ACHN (cell line): ENCODE results near the gene CPSF4.

ENCODE experiments used
- DNase-seq: peaks from one replicate; pipeline ENCODE4 v3.0.0-alpha.2; 2015
- in situ Hi-C: cut with HindIII; loops from 2 replicates; pipeline ENCODE4 v1.10.0; 2017; ENCODE audit warnings: low sequenced_read_pairs, low pct_ligation_motif_present, low pct_unique_long_range_greater_than_20kb

CPSF4 gene

GRCh38 chr7:99433158-99433557 is 5.6 kb upstream of the CPSF4 start:
- no peak for DNase-seq
- in situ Hi-C loops = no loop called here

DNA sequence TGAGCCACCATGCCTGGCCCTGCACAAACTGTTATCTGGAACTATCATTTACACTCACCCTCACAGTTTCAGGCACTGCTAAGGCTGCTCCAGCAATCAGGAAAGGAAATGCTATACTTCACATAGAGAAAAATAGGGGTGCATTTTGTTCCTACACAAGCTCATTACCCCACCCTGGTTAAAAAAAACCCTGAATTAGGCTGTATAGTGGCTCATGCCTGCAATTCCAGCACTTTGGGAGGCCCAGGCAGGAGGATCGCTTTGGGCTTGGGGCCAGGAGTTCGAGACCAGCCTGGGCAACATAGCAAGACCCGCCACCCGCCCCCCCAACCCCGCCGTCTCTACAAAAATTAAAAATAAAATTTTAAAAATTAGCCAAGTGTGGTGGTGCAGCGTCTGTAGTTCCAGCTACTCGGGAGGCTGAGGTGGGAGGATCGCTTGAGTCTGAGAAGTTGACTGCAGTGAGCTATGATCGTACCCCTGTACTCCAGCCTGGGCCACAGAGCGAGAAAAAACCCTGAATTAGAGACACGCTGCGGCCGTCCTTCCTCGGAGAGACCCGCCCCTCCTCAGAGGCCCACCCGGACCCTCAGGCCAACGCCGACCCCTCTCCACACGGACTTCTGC is 684 bp upstream of the CPSF4 start:
- in situ Hi-C loops = no loop called here
- DNase-seq = peak; percentile 24

GRCh38 chr7:99440195-99440594 is 1.5 kb downstream of the CPSF4 start:
- in situ Hi-C loops = no loop called here
- DNase-seq = no peak

- no peak for DNase-seq
- in situ Hi-C loops = no loop called here
Observed at GRCh38 chr7:99446096-99446495, 7.4 kb downstream of the CPSF4 start.

DNA sequence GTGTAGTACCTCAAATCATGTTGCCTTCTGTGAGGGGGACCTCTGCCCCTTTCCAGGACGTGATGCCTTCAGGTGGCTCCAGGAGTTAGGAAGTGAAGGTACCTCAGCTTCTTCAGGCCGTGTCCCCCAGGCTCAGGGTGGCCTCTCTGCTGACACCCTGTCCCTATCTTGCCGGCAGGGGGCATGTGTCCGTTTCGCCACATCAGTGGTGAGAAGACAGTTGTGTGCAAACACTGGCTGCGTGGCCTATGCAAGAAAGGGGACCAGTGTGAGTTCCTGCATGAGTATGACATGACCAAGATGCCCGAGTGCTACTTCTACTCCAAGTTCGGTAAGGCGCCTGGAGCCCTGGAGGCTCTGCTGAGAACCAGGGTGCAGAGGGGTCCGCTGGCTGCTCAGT is 9.2 kb downstream of the CPSF4 start:
- in situ Hi-C loops = no loop called here
- DNase-seq = no peak

DNA sequence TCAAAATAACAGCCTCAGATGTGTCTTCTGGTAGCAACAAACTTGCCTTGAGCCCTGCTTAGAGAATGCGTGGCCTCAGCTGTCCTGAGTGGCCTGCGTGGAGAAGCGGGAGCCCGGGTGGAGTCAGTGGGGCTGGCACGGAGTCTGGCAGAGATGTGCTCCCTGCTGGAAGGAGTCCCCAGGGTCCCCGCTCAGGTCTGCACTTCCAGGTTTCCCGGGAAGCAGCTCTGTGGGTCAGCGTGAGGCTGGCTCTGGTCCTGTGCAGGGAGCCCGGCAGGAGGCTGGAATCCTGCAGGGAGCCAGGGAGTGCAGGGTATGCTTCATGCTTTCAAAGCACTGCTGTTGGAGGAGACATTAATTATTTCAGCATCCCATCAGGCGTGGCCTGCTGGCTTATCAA is 10.1 kb downstream of the CPSF4 start:
- DNase-seq = no peak
- in situ Hi-C loops = no loop called here

DNA sequence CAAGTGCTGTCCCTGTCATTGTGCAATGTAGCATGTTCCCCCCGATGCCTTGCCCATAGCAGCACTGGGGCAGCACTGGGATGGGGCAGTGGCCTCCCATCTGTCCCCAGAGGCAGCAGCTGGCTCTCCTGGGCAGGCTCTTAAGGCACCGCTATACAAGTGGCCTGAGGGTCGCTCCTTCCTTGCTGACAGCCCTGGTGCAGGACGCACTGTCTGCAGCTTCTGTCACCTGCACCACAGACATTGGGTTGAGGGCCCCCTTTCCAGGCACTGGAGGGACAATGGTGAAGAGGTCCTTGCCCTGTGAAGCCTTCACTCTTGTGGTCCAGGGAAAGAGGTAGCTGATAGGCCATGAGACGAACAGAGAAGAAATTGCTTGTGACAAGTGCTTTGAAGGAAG is 10.6 kb downstream of the CPSF4 start:
- no peak for DNase-seq
- in situ Hi-C loops = no loop called here

- DNase-seq = no peak
Observed at GRCh38 chr7:99451936-99452335, 13.2 kb downstream of the CPSF4 start.

DNA sequence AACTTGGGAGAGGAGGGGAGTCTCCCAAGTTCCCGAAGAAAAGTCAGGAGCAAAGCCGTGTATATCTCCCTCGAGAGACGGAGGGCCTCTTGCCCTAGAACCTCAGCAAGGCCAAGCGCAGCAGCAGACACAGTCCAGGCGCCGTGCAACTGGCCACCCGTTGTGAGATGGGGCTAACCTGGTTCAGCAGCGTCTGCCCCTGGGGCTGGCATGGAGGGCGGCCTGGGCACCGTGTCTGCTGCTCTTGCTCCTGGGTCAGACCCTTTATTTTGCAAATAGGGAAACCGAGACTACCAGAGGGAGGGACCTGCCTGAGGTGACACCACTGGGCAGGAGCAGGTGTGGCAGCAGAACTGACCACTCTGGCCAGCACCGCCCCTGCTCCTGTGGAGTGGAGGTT is 13.8 kb downstream of the CPSF4 start:
- no peak for DNase-seq
- in situ Hi-C loops = no loop called here

More at GRCh38 chr7:99451936-99452335, 13.2 kb downstream of the CPSF4 start:
- in situ Hi-C loops = no loop called here

DNA sequence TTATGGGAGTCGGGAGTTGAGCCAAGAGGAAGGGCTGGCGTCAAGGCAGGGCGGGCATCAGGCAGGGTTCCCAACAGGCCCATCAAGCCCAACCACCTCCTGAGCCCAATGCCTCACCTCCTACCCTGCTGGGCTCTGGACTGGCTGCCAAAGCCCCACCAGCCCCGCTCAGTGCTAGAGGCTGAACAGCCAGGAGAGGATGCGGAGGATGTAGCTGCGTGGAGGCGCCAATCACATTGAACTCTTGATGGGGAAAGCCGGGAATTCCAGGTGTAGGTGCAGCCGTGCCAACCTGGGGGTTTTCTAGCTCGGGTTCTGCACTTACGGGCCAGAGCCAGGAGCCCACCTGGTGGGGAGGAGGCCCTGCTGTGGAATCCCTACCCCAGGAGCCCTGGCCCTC is 14.4 kb downstream of the CPSF4 start:
- in situ Hi-C loops = no loop called here
- DNase-seq = no peak

DNA sequence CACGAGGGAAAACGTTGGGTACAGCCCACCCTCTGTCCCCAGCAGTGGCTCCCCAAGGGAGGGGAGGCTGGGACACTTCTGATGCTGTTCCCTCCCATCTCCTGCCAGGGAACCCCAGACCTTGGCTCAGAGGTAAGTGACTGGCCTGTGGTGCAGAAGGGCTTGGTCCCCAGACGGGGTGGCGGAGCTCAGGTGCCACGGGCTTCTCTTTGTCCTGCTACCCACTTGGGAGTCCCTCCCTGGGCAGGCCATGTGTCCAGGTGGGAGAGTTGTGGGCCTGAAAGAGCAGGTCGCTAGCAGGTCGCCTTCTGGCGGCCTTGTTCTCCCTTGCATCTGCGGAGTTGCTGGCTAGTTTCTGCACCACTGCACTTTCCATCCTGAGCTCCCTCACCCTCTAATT is 17.1 kb downstream of the CPSF4 start:
- DNase-seq = no peak
- in situ Hi-C loops = no loop called here

GRCh38 chr7:99456288-99456687 is 17.5 kb downstream of the CPSF4 start:
- in situ Hi-C loops = no loop called here
- no peak for DNase-seq

GRCh38 chr7:99457050-99457649 is 18.4 kb downstream of the CPSF4 start:
- DNase-seq = no peak
- in situ Hi-C loops = no loop called here

DNA sequence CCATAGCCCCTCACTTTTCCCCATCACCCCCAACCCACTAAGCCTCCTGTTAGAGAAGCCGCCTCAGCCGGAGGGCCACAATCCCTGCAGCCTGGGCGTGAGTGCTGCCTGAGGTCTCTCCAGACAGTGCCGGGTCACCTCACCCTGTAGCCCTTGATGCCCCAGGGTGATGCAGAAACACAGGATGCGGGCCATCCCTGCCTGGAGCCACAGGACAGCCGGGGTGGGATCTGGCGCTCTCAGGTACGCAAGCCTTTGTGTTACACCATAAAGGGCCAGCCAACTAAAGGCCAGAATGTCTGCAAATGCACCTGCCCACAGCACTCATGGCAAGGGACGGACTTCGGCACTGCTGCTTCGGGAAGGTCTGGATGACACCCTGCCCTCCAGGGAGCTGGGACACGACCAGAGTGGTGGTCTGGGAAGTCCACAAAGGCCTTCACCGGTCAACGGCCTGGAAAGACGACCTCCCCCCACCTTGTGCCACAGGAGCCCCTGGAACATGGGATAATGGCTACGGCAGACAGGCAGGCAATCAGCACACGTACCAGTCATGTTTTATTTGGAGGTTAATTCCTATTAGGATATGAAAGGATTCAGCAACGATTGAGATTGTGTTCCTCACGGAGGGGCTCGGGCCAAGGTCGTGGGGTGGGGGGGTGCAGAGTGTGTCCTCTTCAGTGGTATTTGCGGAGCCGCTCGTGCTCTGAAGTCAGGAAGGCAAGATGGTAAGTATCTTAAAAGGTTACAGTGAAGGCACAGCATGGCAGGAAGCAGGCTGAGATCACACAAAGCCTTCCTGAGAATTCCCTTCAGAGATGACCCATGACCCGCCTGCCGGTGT is 19.1 kb downstream of the CPSF4 start:
- DNase-seq = no peak
- in situ Hi-C loops = no loop called here

GRCh38 chr7:99459087-99459486 is 20.3 kb downstream of the CPSF4 start:
- in situ Hi-C loops = no loop called here
- DNase-seq = peak; percentile 67

DNA sequence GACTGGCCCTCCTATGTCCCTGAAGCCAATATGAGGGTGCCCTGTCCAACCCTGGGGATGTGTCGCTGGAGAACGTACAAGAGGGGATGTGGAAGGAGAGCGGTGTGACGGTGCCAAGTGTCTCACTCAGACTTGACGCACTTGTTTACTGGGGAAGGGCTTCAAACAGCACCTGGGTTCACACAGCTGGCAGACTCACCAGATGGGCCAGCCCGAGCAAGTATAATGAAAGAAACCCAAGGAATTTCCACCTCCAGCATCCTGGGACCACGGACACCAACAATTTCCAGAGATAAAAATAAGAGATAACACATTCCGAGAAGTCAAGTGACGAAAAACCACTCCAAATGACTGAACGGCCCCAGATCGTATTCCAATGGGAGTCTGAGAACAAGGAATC is 21.9 kb downstream of the CPSF4 start:
- DNase-seq = no peak
- in situ Hi-C loops = no loop called here

DNA sequence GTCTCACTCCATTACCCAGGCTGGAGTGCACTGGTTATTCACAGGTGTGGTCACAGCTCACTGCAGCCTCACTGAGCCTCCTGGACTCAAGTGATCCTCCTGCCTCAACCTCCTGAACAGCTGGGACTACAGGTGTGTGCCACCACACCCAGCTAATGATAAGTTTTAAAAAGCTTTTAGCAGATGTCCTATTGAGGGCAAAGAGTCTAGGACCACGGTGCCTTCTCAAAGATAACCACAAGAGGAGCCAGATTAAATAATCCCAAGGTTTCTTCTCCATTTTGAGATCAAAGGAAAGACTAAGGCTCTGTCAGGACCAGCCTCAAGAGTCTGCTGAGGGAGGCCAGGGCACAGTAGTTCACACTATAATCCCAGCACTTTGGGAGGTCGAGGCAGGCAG is 22.5 kb downstream of the CPSF4 start:
- no peak for DNase-seq
- in situ Hi-C loops = no loop called here

DNA sequence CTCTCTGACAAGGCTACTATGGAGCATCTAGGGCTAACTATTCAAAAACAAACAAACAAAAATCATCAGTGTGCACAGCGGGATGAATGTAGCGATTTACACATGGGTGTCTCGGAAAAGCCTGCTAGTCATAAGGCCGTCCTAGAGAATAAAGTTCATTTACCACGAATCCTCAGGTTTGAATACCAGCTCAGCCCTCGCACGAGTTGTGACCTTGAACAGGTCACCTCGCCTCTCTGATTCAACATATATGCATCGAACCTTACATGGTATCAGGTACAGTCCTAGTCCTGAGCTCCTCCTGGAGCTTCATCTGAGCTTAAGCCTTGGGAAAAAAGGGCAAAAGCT is 26.7 kb downstream of the CPSF4 start:
- in situ Hi-C loops = no loop called here
- no peak for DNase-seq

DNA sequence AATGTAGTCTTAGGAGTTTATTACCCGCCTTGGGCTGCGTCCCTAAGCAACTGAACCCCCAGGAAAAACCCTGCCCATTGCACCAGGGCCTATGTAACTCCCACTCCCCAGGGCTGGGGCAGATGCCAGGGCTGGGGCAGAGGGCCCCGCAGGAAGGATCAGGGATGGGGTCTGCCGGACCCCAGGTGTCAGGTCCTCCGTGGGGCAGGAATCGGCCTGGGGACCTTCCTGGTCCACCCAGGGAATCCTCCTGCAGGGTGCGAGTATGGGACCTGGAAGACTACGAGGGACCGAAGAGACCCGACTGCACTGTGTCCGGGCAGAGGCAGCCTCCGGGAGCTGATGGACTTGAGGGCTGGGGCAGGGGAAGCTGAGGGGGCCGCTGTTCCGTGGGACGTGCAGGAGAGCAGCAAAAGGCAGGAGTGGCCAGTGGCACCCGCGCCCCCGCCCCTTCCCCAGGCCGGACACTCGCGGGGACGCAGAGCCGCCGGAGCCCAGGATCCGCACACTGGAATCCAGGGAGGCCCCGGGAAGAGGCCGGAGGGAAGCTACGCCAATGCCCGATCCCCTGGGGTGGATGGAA is 29.7 kb downstream of the CPSF4 start:
- in situ Hi-C loops = no loop called here
- DNase-seq = no peak
